GM19025 (cell line): ENCODE results near the gene MYLK2.
A peak's percentile ranks its signal among the peaks of the same experiment; 100 is the strongest.

ENCODE experiments used
- ATAC-seq: cut with Tn5 transposase; IDR thresholded peaks from one replicate; pipeline ENCODE4 v1.9.1; 2021; ENCODE audit warnings: mild to moderate bottlenecking, low read depth, moderate library complexity; ENCODE audit not compliant: unreplicated experiment

Gene MYLK2

GRCh38 chr20:31833931-31834521 is 14.9 kb downstream of the MYLK2 start:
- no peak for ATAC-seq

DNA sequence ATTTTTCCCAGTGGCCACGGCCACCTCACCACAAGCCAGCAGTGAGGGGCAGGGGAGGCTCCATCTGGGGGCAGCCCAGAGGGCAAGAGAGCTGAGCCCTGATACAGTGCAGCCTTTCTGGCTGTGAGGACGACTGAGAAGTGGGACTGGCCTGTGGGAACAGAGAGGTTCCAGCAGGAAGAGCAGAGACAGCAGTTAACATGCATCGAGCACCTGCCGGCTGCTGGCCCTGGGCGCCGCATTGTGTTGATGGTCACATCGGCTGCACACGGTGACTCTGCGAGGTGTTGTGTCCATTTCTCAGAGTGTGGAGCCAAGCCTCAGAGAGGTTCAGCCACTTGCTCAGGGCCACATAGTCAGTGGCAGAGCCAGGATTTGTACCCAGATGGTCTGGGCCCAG is 16.4 kb downstream of the MYLK2 start:
- no peak for ATAC-seq

DNA sequence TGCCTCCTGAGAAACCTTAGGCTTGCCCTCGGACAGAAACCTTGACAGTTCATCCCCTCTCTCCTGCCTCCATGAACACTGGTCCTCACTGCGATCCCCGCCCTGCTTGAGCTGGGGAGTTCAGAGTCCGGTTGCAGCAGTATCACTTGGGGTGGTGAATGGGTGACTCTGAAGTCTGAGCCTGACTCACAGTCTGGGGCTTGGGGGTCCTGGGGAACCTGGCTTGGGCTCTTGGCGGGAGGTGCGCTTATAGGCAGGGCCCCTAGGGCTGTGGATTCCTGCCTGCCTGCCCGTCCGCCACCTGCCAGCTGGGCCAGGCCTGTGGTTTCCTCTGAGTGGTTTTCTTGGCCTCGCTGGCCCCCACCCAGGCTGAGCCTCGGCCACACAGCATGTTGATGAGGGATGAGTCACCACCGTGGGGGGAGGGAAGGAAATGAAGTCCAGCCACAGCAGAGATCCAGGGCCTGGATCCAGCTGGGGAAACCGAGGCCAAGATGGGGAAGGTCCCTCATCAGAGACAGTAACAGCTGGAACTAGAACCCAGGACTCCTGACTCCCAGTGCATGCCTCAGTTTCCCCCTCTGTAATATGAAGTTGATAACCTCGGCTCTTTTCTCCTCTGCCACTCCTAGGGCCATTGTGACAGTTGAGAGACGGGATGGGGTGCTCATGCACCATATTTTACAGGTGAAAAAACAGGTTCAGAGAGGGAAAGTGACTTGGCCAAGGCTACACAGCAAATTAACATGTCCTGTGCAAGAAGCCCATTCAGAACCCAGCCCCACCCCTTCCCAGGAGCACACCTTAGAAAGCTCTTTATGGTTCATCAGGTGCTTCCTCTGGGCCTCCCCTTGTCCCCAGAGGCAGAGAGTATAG is 17.1 kb downstream of the MYLK2 start:
- ATAC-seq: peak; percentile 81

- no peak for ATAC-seq
Measured at GRCh38 chr20:31836853-31837608, 17.9 kb downstream of the MYLK2 start.

DNA sequence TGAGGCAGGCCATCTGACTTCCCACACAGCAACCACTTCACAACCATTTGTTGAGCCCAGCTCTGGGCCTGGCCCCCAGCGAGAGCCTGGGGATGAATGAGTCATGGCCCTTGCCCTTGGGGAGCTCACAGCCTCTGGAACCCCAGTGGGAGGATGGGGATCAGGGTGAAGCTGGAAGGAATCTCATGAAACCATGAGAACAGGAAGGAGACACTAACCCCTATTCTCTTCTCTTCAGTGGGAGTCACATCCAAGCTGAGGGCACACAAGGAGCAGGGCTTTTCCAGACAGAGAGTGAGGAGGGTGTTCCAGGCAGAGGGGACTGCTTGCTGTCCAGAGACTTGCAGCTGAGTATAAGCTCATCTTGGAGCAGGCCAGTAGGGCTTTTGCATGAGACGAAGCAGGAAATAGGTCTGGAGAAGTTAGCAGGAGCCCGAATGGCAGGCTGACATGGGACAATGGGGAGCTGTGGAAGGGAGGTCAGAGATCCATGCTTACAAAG is 18.8 kb downstream of the MYLK2 start:
- no peak for ATAC-seq

DNA sequence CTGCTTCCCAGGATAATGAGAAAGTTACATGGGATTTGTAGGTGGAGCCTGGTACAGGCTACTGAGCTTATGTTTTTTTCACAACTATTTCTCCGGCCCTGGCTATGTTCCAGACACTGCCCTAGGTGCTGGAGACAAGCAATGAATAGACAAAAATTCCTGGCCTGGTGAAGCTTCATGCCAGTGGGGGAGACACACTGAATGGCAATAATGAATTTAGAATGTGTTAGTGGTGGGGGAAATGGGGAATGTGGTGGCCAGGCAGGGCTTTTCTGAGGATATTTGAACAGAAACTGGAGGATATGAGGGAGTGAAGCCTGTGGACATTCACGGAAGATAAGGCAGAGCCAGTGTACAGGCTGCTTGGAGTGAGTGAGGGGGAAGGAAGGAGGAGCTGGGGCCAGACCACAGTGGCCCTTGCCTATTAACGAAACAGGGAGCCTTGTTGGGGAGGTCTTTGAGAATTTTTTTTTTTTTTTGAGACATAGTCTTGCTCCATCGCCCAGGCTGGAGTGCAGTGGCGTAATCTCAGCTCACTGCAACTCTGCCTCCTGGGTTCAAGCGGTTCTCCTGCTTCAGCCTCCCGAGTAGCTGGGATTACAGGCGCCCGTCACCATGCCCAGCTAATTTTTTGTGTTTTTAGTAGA is 19.6 kb downstream of the MYLK2 start:
- ATAC-seq: no peak

DNA sequence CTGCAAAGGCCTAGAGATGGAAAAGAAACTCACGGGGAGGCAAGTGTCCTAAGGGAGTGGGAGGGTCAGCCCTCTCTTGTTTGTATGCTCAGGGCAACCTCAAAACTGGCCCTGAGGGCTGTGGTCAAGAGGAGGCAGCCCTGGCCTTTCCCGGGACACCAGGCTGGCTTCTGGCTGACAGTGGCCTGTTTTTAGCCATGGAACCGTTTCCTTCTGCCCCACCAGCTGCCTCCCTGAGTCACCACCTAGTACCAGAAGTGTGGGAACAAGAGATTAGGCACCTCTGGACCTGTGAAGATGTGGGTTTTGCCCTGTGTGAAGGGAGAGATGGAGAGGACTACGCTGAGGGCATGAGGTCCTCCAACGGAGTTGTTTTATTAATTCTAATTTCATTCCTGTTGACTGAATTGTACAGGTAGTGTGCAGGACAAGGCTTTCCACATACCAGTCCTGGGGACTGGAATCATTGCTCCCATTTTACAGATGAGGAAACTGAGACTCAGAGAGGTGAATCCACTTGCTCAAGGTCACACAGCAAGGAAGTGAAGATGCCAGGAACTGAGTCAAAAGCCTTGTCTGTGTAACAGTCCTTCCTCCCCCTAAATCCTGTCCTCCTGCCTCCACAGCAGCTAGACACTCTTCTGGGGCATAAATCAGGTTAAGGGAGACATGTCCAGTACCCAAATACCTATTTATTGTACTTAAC is 20.8 kb downstream of the MYLK2 start:
- ATAC-seq: no peak

- no peak for ATAC-seq
Measured at GRCh38 chr20:31840906-31841816, 22.0 kb downstream of the MYLK2 start.

GRCh38 chr20:31841928-31842327 is 22.8 kb downstream of the MYLK2 start:
- no peak for ATAC-seq

DNA sequence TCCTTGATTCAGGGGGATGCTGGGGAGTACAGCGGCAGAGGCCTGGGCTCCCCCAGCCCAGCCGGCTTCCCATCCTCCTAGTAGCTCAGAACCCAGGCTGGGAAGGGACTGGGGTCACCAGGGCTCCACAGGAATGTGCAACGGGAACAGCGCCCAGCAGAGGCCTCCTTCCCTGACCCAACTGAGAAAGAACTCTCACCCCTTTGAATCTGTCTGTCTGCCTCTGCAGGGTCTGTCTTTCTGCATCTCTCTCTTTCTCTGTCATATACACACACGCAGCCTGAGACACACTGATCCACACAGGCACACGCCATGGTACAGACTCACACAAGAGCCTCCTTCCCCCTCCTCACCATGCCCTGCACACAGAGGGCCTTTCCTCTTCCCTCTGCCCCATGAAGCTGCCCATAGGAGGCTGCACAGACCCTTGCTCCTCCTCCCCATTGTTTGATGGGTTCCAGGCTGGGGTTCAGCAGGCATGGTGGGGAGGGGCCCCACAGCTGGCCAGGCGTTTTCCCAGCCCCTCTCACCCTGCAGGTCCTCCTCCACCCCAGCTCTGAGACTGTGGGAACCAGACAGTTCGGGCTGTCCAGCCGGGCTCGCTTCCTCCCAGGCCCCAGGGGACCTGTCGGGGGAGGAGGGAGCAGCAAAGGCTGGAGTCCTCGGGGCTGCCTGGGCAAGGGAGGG is 23.5 kb downstream of the MYLK2 start:
- no peak for ATAC-seq

DNA sequence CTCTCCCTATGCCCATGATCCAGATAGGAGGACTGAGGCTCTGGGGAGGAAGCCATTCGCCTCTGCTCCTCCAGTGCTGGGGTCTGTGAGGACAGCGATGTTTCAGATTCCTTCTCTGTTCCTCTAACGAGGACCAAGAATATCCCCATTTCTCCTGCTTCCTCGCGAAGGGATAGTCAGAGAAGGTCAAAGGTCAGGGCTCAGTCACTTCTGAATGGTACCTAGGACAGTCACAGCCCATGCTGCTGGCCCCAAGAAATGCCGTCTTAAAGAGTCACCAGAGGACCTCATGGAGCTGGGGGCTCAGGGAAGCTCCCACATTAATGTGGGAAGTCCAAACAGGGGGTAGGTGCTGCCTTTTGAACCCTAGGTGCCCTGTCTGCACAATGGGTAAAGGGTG is 24.1 kb downstream of the MYLK2 start:
- no peak for ATAC-seq

DNA sequence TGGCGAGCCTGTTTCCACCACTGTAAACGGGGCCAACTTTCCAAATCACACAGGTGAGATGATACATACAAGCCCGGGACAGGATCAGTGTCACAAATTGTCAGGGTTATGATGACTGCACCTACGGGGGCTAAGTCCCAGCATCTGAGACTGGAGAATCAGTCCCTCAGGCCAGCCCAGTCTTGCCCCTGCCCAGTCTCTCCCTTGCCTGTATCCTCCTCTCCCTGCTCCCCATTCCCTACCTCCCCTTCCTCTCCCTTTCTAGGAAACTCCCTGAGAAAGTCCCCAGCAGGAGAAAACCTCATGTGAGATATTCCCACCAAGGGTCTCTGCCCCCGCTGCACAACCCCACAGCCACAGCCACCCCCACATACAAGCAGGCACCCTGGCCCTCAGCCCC is 24.7 kb downstream of the MYLK2 start:
- no peak for ATAC-seq

DNA sequence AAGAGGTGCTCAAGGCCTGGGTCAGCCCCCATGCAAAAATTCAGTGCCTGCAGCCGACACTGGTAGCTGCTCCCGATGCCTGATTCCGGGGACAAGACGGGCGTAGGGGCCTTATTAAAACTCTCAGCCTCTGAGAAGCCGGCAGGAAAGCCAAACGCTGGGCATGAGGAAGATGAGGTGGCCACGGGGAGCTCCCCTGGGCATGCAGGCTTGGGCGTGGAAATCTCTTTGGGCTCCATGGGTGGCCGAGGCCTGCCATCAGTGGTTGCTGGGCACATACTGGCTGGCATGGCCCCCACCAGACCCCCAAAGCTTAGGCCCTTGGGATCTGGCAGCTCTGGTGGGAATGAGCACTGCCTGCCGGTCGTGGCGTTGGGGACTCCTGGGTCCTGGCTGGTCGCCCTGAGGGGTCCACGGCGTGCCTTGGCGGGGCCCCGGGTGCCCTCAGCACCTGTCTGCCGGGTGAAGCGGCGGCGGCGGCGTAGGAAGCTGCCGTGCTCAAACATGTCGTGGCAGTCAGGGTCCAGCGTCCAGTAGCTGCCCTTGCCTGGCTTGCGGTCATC is 25.7 kb downstream of the MYLK2 start:
- ATAC-seq: no peak

- ATAC-seq: no peak
Measured at GRCh38 chr20:31845300-31845863, 26.2 kb downstream of the MYLK2 start, which contains the start of gene FOXS1. TSS of gene FOXS1 (minus strand) at chr20:31845604. CDS start at chr20:31845542, 62 bp downstream.

GRCh38 chr20:31846793-31847138 is 27.6 kb downstream of the MYLK2 start:
- ATAC-seq: no peak

DNA sequence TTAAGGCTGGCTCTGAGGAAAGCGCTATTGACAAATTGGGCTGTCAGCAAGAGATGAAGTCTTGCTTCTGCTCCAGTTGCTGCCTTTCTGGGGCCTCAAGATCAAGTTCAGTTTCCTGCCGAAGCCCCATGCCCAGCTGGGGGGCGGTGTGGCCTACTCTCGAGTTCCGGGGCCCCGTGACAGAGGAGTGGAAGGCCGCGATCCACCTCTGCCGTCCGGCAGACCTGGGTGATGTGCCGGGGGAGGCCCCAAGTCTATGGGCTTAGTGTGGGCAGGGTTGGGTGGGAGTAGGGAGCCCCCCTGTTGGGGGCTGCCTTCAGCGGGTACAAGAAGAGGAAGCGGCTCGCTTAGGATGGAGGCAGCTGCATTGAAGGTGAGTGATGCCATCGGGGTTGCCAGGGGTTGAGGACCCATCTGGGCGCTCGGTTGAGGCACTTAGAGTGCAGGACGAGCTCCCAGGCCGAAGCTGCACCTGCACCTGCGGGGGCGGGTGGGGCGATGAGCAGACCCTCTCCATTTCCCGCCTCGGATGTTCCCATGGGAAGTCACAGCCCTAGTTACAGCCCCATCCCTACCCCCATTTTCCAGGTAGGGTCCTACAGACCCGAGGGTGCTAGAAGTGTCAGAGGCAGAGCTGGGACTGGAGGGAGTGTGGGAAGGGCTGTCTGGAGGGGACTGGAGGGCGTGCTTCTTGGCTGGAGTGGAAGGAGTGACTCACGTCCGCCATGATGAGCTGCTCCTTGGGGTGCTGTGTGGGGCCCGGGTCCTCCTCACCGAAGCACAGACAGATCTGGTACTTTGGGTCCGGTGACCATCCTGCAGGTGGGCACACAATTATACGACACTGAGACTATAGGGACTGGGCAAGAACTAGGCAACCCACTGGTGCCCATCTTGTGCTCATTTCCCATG is 29.2 kb downstream of the MYLK2 start:
- ATAC-seq: no peak
